GM18873 (cell line): ENCODE measurements around the gene SEM1.
"Not testable (repeated sequence)": the region's sequence is repeated elsewhere in the genome, so short reads cannot be mapped to it uniquely, and the experiment has no call there.

Experiments
- ATAC-seq: cut with Tn5 transposase; IDR thresholded peaks from one replicate; pipeline ENCODE4 v1.9.1; 2021; ENCODE audit warnings: mild to moderate bottlenecking, moderate library complexity, moderate number of reproducible peaks; ENCODE audit not compliant: unreplicated experiment, low FRiP score

SEM1 gene

GRCh38 chr7:96665689-96666088, 44.0 kb downstream of the SEM1 start:
- no peak for ATAC-seq

GRCh38 chr7:96664793-96665192, 44.9 kb downstream of the SEM1 start:
- no peak for ATAC-seq

- no peak for ATAC-seq
These were observed 45.7 kb downstream of the SEM1 start for GRCh38 chr7:96663871-96664445.

GRCh38 chr7:96663457-96663856, 46.2 kb downstream of the SEM1 start:
- ATAC-seq = peak; percentile 86

- ATAC-seq = not testable (repeated sequence)
These were observed 47.5 kb downstream of the SEM1 start for GRCh38 chr7:96662151-96662550.

GRCh38 chr7:96658022-96658412, 51.6 kb downstream of the SEM1 start:
- no peak for ATAC-seq

- ATAC-seq = no peak
These were observed 52.2 kb downstream of the SEM1 start for GRCh38 chr7:96657347-96658021.

GRCh38 chr7:96655956-96656355, 53.7 kb downstream of the SEM1 start:
- no peak for ATAC-seq

- no peak for ATAC-seq
These were observed 54.9 kb downstream of the SEM1 start for GRCh38 chr7:96654630-96655188.

- no peak for ATAC-seq
These were observed 59.7 kb downstream of the SEM1 start for GRCh38 chr7:96649981-96650380.

GRCh38 chr7:96648784-96649183, 60.9 kb downstream of the SEM1 start:
- no peak for ATAC-seq

- no peak for ATAC-seq
These were observed 61.9 kb downstream of the SEM1 start for GRCh38 chr7:96647733-96648132.

GRCh38 chr7:96645084-96645483, 64.6 kb downstream of the SEM1 start:
- ATAC-seq = no peak

GRCh38 chr7:96643436-96643835, 66.2 kb downstream of the SEM1 start:
- not testable (repeated sequence) for ATAC-seq

- no peak for ATAC-seq
These were observed 69.6 kb downstream of the SEM1 start for GRCh38 chr7:96640054-96640453.
